GM12864 (cell line): ENCODE data around the gene APBA1.

Experiments used
- DNase-seq: peaks from one replicate; pipeline ENCODE4 v3.0.0-alpha.2; 2011; ENCODE audit warnings: low read depth
- H3K4me3 ChIP-seq: 2 replicates; pipeline ENCODE4 v1.5.1; 2011; ENCODE audit warnings: mild to moderate bottlenecking, low read depth, low read length, control low read depth
- TF ChIP-seq, protein P1 (sequence below): IDR thresholded peaks from 2 replicates; pipeline ENCODE4 v1.5.1; 2011; ENCODE audit warnings: low read depth, mild to moderate bottlenecking, moderate library complexity, low read length, control low read depth, inconsistent platforms; ENCODE audit errors: missing control alignments

Gene APBA1

DNA sequence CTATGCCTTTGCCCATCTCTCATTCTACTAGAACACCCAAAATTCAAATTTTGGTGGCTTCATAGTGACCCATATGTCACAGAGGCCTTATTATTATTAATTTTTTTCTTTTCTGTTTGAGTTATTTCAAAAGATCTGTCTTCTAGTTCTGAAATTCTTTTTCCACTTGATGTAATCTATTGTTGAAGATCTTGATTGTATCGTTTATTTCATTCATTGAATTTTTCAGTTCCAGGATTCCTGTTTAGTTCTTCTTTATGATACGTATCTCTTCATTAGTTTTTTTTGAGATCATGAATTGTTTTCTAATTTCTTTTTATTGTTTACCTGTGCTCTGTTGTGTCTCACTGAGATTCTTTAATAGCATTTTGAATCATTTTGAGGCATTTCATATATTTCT lies 24.6 kb upstream of the APBA1 start:
- no peak for DNase-seq
- H3K4me3 ChIP-seq: no peak overlapping the region
- TF ChIP-seq, protein P1, sequence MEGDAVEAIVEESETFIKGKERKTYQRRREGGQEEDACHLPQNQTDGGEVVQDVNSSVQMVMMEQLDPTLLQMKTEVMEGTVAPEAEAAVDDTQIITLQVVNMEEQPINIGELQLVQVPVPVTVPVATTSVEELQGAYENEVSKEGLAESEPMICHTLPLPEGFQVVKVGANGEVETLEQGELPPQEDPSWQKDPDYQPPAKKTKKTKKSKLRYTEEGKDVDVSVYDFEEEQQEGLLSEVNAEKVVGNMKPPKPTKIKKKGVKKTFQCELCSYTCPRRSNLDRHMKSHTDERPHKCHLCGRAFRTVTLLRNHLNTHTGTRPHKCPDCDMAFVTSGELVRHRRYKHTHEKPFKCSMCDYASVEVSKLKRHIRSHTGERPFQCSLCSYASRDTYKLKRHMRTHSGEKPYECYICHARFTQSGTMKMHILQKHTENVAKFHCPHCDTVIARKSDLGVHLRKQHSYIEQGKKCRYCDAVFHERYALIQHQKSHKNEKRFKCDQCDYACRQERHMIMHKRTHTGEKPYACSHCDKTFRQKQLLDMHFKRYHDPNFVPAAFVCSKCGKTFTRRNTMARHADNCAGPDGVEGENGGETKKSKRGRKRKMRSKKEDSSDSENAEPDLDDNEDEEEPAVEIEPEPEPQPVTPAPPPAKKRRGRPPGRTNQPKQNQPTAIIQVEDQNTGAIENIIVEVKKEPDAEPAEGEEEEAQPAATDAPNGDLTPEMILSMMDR: no peak

DNA sequence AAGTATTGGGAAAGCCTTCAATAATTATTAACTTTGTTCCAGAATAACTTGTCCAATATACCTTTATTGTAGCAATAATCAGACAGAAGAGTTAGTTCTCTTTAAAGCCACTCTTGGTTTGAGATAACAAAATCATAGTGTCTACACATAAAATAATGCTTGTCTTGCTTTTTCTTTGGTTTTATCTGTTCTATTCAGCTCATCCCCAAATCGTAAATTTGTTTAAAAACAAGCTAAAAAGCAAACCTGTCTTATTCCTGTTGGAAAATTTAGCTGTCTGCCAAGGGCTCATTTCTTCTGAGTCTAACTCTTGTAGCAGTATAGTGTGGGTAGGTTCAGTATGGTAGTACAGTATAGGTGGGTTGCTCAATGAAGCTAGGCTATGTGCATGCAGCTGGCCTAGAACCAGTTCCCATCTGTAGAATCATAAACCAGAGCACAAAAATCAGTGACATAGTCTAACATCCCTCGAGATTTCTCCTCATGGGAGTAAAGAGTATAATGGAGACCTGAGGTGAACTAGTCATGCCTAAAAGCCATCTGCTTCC lies 17.9 kb upstream of the APBA1 start:
- H3K4me3 ChIP-seq: no peak overlapping the region
- TF ChIP-seq, protein P1: no peak
- DNase-seq: no peak

DNA sequence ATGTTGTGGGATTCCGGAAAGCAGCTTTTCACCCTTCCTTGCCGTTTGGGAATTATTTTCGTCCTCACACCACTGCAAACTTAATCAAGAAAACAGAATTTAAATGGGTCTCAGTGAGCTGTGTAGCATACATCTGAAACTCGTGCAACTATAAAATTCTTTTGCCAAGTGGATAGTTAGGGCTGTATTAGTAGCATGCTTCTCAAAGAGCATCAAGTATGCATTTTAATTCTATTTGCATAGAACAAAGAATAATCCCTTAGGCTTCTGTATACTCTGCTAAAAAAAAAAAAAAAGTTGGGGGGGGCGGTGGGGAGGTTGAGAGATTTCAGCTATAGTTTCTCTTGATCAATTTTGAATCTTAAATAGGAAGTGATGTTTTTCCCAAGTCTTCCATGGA lies 11.8 kb upstream of the APBA1 start:
- DNase-seq: no peak
- H3K4me3 ChIP-seq: no peak overlapping the region
- TF ChIP-seq, protein P1: no peak

DNA sequence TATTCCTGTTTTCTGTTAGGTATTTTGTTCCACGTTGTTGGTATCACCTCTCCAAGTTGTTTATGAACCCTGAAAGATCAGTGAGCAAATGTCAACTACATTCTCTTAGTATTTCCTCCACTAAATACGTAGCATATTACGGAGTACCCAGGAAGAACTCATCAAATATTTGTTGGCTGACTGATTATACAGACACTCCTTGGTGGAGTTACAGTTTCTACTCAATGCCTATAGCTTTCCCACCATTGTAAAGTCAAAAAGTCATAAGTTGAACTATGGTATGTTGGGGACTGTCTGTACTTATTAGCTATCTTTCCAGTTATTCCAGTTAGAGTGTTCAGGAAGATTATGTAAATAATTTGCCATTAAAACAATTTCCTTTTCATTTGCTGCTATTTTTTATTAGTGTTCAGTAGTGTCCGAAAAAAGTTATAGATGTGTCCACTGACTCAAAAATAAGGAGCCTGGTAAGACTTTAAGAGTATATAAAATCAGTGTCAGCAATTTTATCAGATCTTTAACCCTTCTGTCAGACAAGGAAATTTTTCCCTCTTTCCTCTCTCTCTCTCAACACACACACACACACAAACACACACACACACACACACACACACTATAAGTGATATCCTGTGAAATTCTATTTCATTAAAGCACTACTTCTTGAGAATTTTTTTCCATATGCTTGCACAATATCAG lies 6.8 kb upstream of the APBA1 start:
- DNase-seq: no peak
- TF ChIP-seq, protein P1: no peak
- no peak overlapping the region for H3K4me3 ChIP-seq

DNA sequence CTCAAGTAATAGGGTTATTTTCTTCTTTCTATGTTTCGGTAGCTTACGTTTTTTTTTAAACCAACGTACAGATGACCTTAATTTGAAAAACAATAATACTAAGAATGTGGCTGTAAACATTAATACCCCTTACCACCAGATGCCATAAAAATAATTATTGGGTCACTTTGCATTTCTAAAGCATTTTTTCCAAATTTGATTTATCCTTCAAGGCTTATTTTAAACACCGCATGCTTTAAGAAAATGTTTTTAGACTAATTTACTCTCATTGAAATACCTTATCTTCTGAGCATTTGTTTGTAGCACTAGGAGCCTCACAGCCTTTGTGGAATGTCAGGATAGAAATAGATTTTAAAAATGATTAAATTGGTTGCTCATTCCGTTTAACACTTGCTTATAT lies 5.8 kb upstream of the APBA1 start:
- H3K4me3 ChIP-seq: no peak overlapping the region
- TF ChIP-seq, protein P1: no peak
- DNase-seq: no peak

DNA sequence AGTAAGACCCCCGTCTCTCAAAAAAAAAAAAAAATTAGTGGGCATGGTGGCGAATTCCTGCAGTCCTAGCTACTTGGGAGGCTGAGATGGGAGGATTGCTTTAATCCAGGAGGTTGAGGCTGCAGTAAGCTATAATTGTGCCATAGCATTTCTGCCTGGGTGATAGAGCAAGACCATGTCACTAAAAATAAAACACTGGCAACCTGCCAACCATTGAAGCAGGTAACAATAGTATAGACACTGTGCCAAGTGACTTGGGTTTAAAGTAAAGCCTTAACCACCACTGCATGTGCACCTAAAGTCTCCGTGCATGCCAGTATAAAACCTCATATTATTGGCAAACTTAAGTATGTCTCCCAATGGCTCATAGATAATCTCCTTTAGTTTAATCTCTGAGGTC lies 3.4 kb upstream of the APBA1 start:
- TF ChIP-seq, protein P1: no peak

More for the DNA sequence above, 3.4 kb upstream of the APBA1 start:
- H3K4me3 ChIP-seq: no peak overlapping the region
- DNase-seq: no peak
